ENCODE measurements around the gene CCDC157.

DNA sequence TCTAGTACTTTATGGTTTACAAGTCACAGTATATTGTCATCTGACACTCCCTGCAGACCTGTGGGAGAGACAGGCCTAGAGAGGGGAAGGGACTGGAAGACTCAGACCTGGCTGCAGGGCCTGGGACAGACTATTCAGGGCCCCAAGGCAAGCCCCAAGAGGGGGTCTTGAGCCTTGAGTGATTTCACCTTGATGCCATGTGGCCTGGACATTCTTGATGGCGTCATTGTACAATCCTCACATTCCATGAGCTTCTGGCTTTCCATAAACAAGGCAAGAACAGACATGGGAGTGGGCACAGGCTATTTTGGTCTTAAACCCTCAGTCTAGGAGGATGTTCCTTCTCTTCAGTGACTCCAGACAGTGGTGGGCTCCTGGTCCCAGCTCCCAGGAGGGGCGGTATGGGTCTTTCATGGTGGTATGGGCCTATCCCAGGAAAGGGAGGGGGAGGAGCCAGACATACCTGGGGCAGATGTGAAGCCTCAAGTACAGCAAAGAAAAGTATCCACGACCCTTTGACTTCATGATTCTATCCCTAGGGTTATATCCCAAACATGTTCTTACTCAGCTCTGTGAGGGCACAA lies 28.2 kb upstream of the CCDC157 start:
- TF ChIP-seq, protein P1, sequence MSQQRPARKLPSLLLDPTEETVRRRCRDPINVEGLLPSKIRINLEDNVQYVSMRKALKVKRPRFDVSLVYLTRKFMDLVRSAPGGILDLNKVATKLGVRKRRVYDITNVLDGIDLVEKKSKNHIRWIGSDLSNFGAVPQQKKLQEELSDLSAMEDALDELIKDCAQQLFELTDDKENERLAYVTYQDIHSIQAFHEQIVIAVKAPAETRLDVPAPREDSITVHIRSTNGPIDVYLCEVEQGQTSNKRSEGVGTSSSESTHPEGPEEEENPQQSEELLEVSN (IDR thresholded peaks at IDR 0.05; ENCODE audit: borderline replicate concordance in 1 of 2, extremely low read depth in 1 of 2, insufficient read depth in 1 of 2, insufficient read length in 1 of 2, low read depth in 1 of 2, low read length in 1 of 2, poor library complexity in 1 of 2, severe bottlenecking in 1 of 2) = no peak
- TF ChIP-seq POLR2B (IDR thresholded peaks at IDR 0.05; ENCODE audit: low read depth, partially characterized antibody) = no peak
- no peak for TF ChIP-seq CHD4 (IDR thresholded peaks at IDR 0.05; ENCODE audit: insufficient read depth, insufficient replicate concordance, low read depth, low read length, poor library complexity, severe bottlenecking)
- no peak for TF ChIP-seq GABPA (tag; conservative IDR thresholded peaks at IDR 0.05; ENCODE audit: low read depth)
- TF ChIP-seq, protein P2, sequence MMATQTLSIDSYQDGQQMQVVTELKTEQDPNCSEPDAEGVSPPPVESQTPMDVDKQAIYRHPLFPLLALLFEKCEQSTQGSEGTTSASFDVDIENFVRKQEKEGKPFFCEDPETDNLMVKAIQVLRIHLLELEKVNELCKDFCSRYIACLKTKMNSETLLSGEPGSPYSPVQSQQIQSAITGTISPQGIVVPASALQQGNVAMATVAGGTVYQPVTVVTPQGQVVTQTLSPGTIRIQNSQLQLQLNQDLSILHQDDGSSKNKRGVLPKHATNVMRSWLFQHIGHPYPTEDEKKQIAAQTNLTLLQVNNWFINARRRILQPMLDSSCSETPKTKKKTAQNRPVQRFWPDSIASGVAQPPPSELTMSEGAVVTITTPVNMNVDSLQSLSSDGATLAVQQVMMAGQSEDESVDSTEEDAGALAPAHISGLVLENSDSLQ (IDR thresholded peaks at IDR 0.05) = no peak
- TF ChIP-seq, protein P3, sequence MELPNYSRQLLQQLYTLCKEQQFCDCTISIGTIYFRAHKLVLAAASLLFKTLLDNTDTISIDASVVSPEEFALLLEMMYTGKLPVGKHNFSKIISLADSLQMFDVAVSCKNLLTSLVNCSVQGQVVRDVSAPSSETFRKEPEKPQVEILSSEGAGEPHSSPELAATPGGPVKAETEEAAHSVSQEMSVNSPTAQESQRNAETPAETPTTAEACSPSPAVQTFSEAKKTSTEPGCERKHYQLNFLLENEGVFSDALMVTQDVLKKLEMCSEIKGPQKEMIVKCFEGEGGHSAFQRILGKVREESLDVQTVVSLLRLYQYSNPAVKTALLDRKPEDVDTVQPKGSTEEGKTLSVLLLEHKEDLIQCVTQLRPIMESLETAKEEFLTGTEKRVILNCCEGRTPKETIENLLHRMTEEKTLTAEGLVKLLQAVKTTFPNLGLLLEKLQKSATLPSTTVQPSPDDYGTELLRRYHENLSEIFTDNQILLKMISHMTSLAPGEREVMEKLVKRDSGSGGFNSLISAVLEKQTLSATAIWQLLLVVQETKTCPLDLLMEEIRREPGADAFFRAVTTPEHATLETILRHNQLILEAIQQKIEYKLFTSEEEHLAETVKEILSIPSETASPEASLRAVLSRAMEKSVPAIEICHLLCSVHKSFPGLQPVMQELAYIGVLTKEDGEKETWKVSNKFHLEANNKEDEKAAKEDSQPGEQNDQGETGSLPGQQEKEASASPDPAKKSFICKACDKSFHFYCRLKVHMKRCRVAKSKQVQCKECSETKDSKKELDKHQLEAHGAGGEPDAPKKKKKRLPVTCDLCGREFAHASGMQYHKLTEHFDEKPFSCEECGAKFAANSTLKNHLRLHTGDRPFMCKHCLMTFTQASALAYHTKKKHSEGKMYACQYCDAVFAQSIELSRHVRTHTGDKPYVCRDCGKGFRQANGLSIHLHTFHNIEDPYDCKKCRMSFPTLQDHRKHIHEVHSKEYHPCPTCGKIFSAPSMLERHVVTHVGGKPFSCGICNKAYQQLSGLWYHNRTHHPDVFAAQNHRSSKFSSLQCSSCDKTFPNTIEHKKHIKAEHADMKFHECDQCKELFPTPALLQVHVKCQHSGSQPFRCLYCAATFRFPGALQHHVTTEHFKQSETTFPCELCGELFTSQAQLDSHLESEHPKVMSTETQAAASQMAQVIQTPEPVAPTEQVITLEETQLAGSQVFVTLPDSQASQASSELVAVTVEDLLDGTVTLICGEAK (IDR thresholded peaks at IDR 0.05) = no peak
- TF ChIP-seq, protein P3 (CRISPR knock-in tag; IDR thresholded peaks at IDR 0.05) = no peak
- TF ChIP-seq POLR2AphosphoS2 (IDR thresholded peaks at IDR 0.05; ENCODE audit: low read length) = no peak
- TF ChIP-seq, protein P4, sequence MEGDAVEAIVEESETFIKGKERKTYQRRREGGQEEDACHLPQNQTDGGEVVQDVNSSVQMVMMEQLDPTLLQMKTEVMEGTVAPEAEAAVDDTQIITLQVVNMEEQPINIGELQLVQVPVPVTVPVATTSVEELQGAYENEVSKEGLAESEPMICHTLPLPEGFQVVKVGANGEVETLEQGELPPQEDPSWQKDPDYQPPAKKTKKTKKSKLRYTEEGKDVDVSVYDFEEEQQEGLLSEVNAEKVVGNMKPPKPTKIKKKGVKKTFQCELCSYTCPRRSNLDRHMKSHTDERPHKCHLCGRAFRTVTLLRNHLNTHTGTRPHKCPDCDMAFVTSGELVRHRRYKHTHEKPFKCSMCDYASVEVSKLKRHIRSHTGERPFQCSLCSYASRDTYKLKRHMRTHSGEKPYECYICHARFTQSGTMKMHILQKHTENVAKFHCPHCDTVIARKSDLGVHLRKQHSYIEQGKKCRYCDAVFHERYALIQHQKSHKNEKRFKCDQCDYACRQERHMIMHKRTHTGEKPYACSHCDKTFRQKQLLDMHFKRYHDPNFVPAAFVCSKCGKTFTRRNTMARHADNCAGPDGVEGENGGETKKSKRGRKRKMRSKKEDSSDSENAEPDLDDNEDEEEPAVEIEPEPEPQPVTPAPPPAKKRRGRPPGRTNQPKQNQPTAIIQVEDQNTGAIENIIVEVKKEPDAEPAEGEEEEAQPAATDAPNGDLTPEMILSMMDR (IDR thresholded peaks at IDR 0.05 in 2 of 3, conservative IDR thresholded peaks at IDR 0.05 in 1 of 3; ENCODE audit: insufficient read depth in 2 of 3, low read depth in 1 of 3, low read length in 3 of 3) = no peak
- TF ChIP-seq RBBP5 (IDR thresholded peaks at IDR 0.05; ENCODE audit: borderline replicate concordance, insufficient read depth, low read length, poor library complexity, severe bottlenecking) = no peak
- TF ChIP-seq TFAM (CRISPR knock-in tag; conservative IDR thresholded peaks at IDR 0.05) = no peak
- TF ChIP-seq HMG20A (CRISPR knock-in tag; conservative IDR thresholded peaks at IDR 0.05) = no peak
- TF ChIP-seq EP300 (IDR thresholded peaks at IDR 0.05; ENCODE audit: low read length) = no peak
- TF ChIP-seq, protein P5, sequence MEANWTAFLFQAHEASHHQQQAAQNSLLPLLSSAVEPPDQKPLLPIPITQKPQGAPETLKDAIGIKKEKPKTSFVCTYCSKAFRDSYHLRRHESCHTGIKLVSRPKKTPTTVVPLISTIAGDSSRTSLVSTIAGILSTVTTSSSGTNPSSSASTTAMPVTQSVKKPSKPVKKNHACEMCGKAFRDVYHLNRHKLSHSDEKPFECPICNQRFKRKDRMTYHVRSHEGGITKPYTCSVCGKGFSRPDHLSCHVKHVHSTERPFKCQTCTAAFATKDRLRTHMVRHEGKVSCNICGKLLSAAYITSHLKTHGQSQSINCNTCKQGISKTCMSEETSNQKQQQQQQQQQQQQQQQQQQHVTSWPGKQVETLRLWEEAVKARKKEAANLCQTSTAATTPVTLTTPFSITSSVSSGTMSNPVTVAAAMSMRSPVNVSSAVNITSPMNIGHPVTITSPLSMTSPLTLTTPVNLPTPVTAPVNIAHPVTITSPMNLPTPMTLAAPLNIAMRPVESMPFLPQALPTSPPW (CRISPR knock-in tag; IDR thresholded peaks at IDR 0.05) = no peak
- TF ChIP-seq, protein P6, sequence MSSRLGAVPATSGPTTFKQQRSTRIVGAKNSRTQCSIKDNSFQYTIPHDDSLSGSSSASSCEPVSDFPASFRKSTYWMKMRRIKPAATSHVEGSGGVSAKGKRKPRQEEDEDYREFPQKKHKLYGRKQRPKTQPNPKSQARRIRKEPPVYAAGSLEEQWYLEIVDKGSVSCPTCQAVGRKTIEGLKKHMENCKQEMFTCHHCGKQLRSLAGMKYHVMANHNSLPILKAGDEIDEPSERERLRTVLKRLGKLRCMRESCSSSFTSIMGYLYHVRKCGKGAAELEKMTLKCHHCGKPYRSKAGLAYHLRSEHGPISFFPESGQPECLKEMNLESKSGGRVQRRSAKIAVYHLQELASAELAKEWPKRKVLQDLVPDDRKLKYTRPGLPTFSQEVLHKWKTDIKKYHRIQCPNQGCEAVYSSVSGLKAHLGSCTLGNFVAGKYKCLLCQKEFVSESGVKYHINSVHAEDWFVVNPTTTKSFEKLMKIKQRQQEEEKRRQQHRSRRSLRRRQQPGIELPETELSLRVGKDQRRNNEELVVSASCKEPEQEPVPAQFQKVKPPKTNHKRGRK (tag; IDR thresholded peaks at IDR 0.05) = no peak
